GM12874 (cell line): ENCODE results near the gene RBMY1E.
"Not testable (repeated sequence)": the region's sequence is repeated elsewhere in the genome, so short reads cannot be mapped to it uniquely, and the experiment has no call there.

ENCODE experiments used
- TF ChIP-seq, protein P1 (sequence below): IDR thresholded peaks from 2 replicates; pipeline ENCODE4 v1.5.1; 2011; ENCODE audit warnings: low read depth, mild to moderate bottlenecking, control low read depth, low read length, moderate library complexity; ENCODE audit not compliant: insufficient read depth

Gene RBMY1E

DNA sequence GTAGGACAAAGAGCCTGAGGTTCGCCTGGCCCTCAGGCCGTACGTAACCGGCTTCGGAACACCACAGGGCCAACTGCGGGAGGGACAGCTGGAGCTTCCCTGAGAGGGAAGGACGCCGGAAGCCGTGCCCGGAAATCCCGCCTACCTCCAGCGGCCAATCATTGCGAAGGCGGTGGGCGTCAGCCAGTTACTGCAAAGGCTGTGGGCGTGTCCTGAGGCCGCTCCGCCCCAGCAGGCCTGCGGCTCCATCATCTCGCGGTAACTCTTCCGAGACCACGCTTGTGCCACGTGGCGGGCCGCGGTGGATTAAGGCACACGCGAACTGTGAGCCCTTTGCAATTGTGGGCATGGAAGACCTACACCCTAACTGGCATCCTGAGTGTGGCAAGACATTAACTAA lies at the start of gene RBMY1E:
TSS of gene RBMY1E (minus strand) at position 101 of the 400 bp plus-strand sequence. CDS start 1,978 bp downstream, outside the sequence.
- TF ChIP-seq, protein P1, sequence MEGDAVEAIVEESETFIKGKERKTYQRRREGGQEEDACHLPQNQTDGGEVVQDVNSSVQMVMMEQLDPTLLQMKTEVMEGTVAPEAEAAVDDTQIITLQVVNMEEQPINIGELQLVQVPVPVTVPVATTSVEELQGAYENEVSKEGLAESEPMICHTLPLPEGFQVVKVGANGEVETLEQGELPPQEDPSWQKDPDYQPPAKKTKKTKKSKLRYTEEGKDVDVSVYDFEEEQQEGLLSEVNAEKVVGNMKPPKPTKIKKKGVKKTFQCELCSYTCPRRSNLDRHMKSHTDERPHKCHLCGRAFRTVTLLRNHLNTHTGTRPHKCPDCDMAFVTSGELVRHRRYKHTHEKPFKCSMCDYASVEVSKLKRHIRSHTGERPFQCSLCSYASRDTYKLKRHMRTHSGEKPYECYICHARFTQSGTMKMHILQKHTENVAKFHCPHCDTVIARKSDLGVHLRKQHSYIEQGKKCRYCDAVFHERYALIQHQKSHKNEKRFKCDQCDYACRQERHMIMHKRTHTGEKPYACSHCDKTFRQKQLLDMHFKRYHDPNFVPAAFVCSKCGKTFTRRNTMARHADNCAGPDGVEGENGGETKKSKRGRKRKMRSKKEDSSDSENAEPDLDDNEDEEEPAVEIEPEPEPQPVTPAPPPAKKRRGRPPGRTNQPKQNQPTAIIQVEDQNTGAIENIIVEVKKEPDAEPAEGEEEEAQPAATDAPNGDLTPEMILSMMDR: not testable (repeated sequence)

DNA sequence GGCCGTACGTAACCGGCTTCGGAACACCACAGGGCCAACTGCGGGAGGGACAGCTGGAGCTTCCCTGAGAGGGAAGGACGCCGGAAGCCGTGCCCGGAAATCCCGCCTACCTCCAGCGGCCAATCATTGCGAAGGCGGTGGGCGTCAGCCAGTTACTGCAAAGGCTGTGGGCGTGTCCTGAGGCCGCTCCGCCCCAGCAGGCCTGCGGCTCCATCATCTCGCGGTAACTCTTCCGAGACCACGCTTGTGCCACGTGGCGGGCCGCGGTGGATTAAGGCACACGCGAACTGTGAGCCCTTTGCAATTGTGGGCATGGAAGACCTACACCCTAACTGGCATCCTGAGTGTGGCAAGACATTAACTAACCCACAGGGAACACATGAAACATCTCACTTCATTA lies 23.4 kb downstream of the RBMY1E start, which contains the start of gene RBMY1D:
TSS of gene RBMY1D (minus strand) at position 101 of the 400 bp plus-strand sequence. CDS start 2,013 bp downstream, outside the sequence.
- TF ChIP-seq, protein P1: not testable (repeated sequence)
